ENCODE results near the gene SPOUT1.

GRCh38 chr9:128808543-128808942 is 21.1 kb downstream of the SPOUT1 start:
- TF ChIP-seq POLR2A (IDR thresholded peaks at IDR 0.05), result no peak
- TF ChIP-seq, protein P1, sequence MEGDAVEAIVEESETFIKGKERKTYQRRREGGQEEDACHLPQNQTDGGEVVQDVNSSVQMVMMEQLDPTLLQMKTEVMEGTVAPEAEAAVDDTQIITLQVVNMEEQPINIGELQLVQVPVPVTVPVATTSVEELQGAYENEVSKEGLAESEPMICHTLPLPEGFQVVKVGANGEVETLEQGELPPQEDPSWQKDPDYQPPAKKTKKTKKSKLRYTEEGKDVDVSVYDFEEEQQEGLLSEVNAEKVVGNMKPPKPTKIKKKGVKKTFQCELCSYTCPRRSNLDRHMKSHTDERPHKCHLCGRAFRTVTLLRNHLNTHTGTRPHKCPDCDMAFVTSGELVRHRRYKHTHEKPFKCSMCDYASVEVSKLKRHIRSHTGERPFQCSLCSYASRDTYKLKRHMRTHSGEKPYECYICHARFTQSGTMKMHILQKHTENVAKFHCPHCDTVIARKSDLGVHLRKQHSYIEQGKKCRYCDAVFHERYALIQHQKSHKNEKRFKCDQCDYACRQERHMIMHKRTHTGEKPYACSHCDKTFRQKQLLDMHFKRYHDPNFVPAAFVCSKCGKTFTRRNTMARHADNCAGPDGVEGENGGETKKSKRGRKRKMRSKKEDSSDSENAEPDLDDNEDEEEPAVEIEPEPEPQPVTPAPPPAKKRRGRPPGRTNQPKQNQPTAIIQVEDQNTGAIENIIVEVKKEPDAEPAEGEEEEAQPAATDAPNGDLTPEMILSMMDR (IDR thresholded peaks at IDR 0.05), result no peak
- no peak for TF ChIP-seq POLR2AphosphoS5 (IDR thresholded peaks at IDR 0.05)
- no peak for TF ChIP-seq EP300 (IDR thresholded peaks at IDR 0.05)

All from upper lobe of left lung (tissue), 4 donors.